HepG2 (cell line): ENCODE data around the gene EPHB3. TPM values are rescaled to one million over a fixed set of nuclear protein-coding genes. Genes with fewer than 3 reads are reported as not detected.

Experiments
- ATAC-seq: fragments of 200-7000 bp; cut with Tn5 transposase; 3 replicates; pipeline ENCODE4 v1.9.1; 2020; ENCODE audit warnings: mild to moderate bottlenecking, moderate library complexity
- BruUV-seq: library from RNA; stranded (reverse); fragments of 400-500 nt; replicated peaks from 2 replicates; lab custom pipeline; 2021; lab: Mats Ljungman, UMichigan
- CTCF ChIA-PET: fragments of 300-600 bp; formaldehyde crosslinking; extraction: SDS; loops from one replicate; lab custom pipeline; 2021; ENCODE audit warnings: low total read pairs, inconsistent platforms, low intra/inter-chr PET ratio; lab: Yijun Ruan, JAX
- POLR2A ChIA-PET: fragments of 350-600 bp; sonication (Branson Sonifier 250); formaldehyde crosslinking; loops from one replicate; lab custom pipeline; 2020; ENCODE audit warnings: antibody characterized with exemption, inconsistent platforms; lab: Yijun Ruan, JAX
- DNase-seq: peaks from one replicate; pipeline ENCODE4 v3.0.0-alpha.2; 2015; ENCODE audit warnings: low spot score
- FAIRE-seq: peaks from 3 replicates; lab custom pipeline; 2011; peaks lifted over from hg19 to GRCh38; lab: Jason Lieb, UNC
- H2AFZ ChIP-seq: one replicate; pipeline ENCODE4 v1.6.1; 2011; ENCODE audit warnings: low read length, inconsistent platforms
- H3K27ac ChIP-seq: fragments of 300-600 bp; 3 replicates; pipeline ENCODE4 v1.8.0; 2011; ENCODE audit warnings: mixed run types, mild to moderate bottlenecking, mixed read lengths, low read length, inconsistent platforms; ENCODE audit not compliant: insufficient read depth; ENCODE audit errors: extremely low read length
- H3K27me3 ChIP-seq, 2 experiments: fragments of 200-600 bp in 1 of 2; 2 replicates in 1 of 2; 3 replicates in 1 of 2; pipeline versions ENCODE4 v1.6.0 to v1.8.0; 2011; ENCODE audit warnings: low read length in 2 of 2, mild to moderate bottlenecking in 2 of 2, moderate library complexity in 2 of 2, inconsistent platforms in 1 of 2; ENCODE audit not compliant: insufficient read depth in 2 of 2, control insufficient read depth in 1 of 2
- H3K36me3 ChIP-seq, 2 experiments: fragments of 200-600 bp in 1 of 2; replicated peaks in 1 of 2; 2 replicates in 1 of 2; 3 replicates in 1 of 2; pipeline versions ENCODE4 v1.5.1 to v1.8.0; 2011; ENCODE audit warnings: low read length in 2 of 2, inconsistent platforms in 1 of 2; ENCODE audit not compliant: insufficient read depth in 2 of 2, control insufficient read depth in 1 of 2
- H3K4me1 ChIP-seq: 2 replicates; pipeline ENCODE4 v1.5.1; 2012; ENCODE audit warnings: low read length, inconsistent platforms; ENCODE audit not compliant: insufficient read depth
- H3K4me2 ChIP-seq: 2 replicates; pipeline ENCODE4 v1.6.0; 2011; ENCODE audit warnings: low read depth, low read length, inconsistent platforms
- H3K4me3 ChIP-seq, 3 experiments: fragments of 200-600 bp in 1 of 3; sonication (generic), shearing (Covaris generic) in 1 of 3; replicated peaks in 1 of 3; 2 replicates each; pipeline ENCODE4 v1.5.1; 2011 to 2016; ENCODE audit warnings: low read length in 3 of 3, inconsistent platforms in 2 of 3, low read depth in 2 of 3, mild to moderate bottlenecking in 2 of 3, control low read depth in 1 of 3, mixed read lengths in 1 of 3; ENCODE audit not compliant: insufficient read depth in 1 of 3
- H3K79me2 ChIP-seq: one replicate; pipeline ENCODE4 v1.6.1; 2011; ENCODE audit warnings: low read length, inconsistent platforms; ENCODE audit not compliant: insufficient read depth
- H3K9ac ChIP-seq: 2 replicates; pipeline ENCODE4 v1.6.0; 2011; ENCODE audit warnings: mild to moderate bottlenecking, low read depth, low read length, inconsistent platforms; ENCODE audit not compliant: insufficient read depth
- H3K9me3 ChIP-seq: 2 replicates; pipeline ENCODE4 v1.5.1; 2012; ENCODE audit warnings: mild to moderate bottlenecking, low read length
- H4K20me1 ChIP-seq: 2 replicates; pipeline ENCODE4 v1.6.0; 2011; ENCODE audit warnings: inconsistent platforms, mild to moderate bottlenecking, low read length, moderate library complexity; ENCODE audit not compliant: insufficient read depth
- LBX2 ChIP-seq: sonication (generic); formaldehyde crosslinking; IDR thresholded peaks from 2 replicates; pipeline ENCODE4 v1.5.0; 2020; ENCODE audit warnings: missing genetic modification reagents, mild to moderate bottlenecking, borderline replicate concordance
- MIER3 ChIP-seq: IDR thresholded peaks from 2 replicates; pipeline ENCODE4 v1.6.1; 2016; ENCODE audit warnings: missing compliant biosample characterization, borderline replicate concordance
- TBL1XR1 ChIP-seq: fragments of 150-350 bp; IDR thresholded peaks from 2 replicates; pipeline ENCODE4 v1.6.1; 2014; ENCODE audit warnings: borderline replicate concordance, low read length; ENCODE audit not compliant: partially characterized antibody
- TRIM24 ChIP-seq: sonication (generic); formaldehyde crosslinking; IDR thresholded peaks from 2 replicates; pipeline ENCODE4 v1.8.0; 2022; ENCODE audit warnings: mild to moderate bottlenecking, missing genetic modification reagents
- ZFP91 ChIP-seq: sonication (generic); formaldehyde crosslinking; IDR thresholded peaks from 2 replicates; pipeline ENCODE4 v1.9.0; 2022; ENCODE audit warnings: missing genetic modification reagents, mild to moderate bottlenecking, borderline replicate concordance
- ZNF317 ChIP-seq: sonication (generic); formaldehyde crosslinking; IDR thresholded peaks from 2 replicates; pipeline ENCODE4 v1.5.0; 2020; ENCODE audit warnings: mild to moderate bottlenecking, missing genetic modification reagents
- ZNF329 ChIP-seq: sonication (generic); formaldehyde crosslinking; IDR thresholded peaks from 2 replicates; pipeline ENCODE4 v1.9.0; 2021; ENCODE audit warnings: low read depth, mild to moderate bottlenecking, missing genetic modification reagents
- ZNF83 ChIP-seq: sonication (generic); formaldehyde crosslinking; IDR thresholded peaks from 2 replicates; pipeline ENCODE4 v1.4.0; 2020; ENCODE audit warnings: missing genetic modification reagents, mild to moderate bottlenecking, borderline replicate concordance
- WGBS: methylation state at CpG from one replicate; pipeline ENCODE4 v1.1.6; 2017; ENCODE audit warnings: low lambda C conversion rate; 5-methylcytosine and 5-hydroxymethylcytosine counted together
- in situ Hi-C: cut with HindIII; loops from 2 replicates; pipeline ENCODE4 v1.10.0; 2017; ENCODE audit warnings: low pct_unique_long_range_greater_than_20kb; ENCODE audit not compliant: extremely low pct_ligation_motif_present
- intact Hi-C: fragments of 100-400 bp; cut with micrococcal nuclease; formaldehyde crosslinking; loops from one replicate; pipeline ENCODE4 v1.10.0; 2022; ENCODE audit not compliant: unreplicated experiment
- polyA plus RNA-seq, 8 experiments: library from polyadenylated mRNA; depleted of rRNA in 3 of 8; stranded (reverse) in 7 of 8; unstranded in 1 of 8; fragments of >200 nt; fragmentation: Illumina TruSeq in 4 of 8; extraction: Trizol in 4 of 8; gene quantifications; 2 replicates each; pipeline versions ENCODE4 v1.2.1 to v1.2.3, GENCODE V29; 2011 to 2016; ENCODE audit warnings: low read depth in 4 of 8, missing spikeins in 1 of 8, mixed read lengths in 1 of 8; ENCODE audit not compliant: insufficient read depth in 1 of 8
- total RNA-seq, 5 experiments: library from RNA; depleted of rRNA; stranded (reverse); fragments of >200 nt; fragmentation: Illumina TruSeq; extraction: Trizol; gene quantifications; 2 replicates each; pipeline ENCODE4 v1.2.3, GENCODE V29; 2016; ENCODE audit warnings: low read depth in 1 of 5
- TF ChIP-seq, protein P1 (sequence below): sonication (generic); IDR thresholded peaks from 2 replicates; pipeline ENCODE4 v1.6.1; 2016; ENCODE audit warnings: low read depth, borderline replicate concordance

EPHB3 gene
- total and polyA plus RNA-seq, 2 of the 13 experiments (the other 11 are each of a cell fraction or from before 2014, with no cell fraction given): 0.01 TPM; not detected in 1

DNA sequence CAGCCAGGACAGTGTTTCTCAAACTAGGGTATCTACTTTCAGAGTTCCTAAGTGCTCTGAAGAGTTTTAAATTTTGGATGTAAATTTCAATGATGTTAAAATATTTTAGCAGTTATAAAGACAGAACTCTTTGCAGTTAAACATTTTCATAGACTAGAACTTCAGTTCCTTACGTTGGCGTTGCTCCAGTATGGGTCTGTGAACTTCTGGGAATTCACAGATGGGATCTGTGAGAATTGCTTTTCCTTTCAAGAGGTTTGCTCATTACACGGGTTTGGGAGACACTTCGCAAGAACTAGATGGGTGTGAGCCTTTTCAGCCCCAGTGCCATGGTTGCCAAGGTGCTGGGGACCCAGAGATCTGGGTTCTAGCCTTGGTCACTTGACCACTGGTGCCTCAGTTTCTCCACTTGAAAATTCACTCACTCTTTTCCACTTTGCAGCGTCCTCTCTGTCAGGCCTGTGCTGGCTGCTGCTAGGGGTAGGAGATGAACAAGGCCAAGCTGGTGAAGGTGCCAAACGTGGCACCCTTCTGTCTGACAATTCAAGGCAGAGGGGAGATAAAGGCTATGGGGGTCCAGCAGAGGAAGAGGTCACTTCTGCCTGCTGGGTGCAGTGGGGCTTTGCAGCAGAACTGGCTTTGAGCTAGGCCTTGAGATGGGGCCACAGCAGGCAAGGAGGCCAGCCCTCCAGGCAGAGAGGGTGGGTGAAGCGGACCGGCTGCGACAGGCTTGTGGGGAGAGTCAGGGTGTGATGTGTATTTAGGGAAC, 48.1 kb downstream of the EPHB3 start:
- no peaks in the 10 kb centered on the region for H4K20me1 ChIP-seq
- no peak for TF ChIP-seq LBX2 (CRISPR knock-in tag)
- TF ChIP-seq MIER3 (CRISPR knock-in tag): no peak
- TF ChIP-seq TRIM24: no peak
- no peak for TF ChIP-seq ZNF329
- TF ChIP-seq, protein P1, sequence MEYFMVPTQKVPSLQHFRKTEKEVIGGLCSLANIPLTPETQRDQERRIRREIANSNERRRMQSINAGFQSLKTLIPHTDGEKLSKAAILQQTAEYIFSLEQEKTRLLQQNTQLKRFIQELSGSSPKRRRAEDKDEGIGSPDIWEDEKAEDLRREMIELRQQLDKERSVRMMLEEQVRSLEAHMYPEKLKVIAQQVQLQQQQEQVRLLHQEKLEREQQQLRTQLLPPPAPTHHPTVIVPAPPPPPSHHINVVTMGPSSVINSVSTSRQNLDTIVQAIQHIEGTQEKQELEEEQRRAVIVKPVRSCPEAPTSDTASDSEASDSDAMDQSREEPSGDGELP: no peak
- no peak for TF ChIP-seq ZFP91 (CRISPR knock-in tag)
- TF ChIP-seq ZNF83 (CRISPR knock-in tag): no peak
- TF ChIP-seq ZNF317 (CRISPR knock-in tag): no peak
- no peak for TF ChIP-seq TBL1XR1
- TF ChIP-seq, all 625 proteins: peak for 0
- FAIRE-seq (no peak), ATAC-seq (no peak), DNase-seq (no peak)
- H3K9me3 ChIP-seq: no peaks in the 10 kb centered on the region
- no peaks in the 10 kb centered on the region for H3K36me3 ChIP-seq
- no peak overlapping the region for H3K9ac ChIP-seq
- WGBS: 54% methylated on average over 7 of the region's 9 CpGs
- H2AFZ ChIP-seq: no peak overlapping the region
- H3K4me2 ChIP-seq: no peak overlapping the region
- ChIA-PET CTCF (no interaction called here), POLR2A (no interaction called here)
- no peak overlapping the region for H3K27ac ChIP-seq
- intact Hi-C loops (no loop called here), in situ Hi-C loops (no loop called here)
- no peaks in the 10 kb centered on the region for H3K4me1 ChIP-seq
- no peaks in the 10 kb centered on the region for H3K79me2 ChIP-seq
- H3K4me3 ChIP-seq: no peak overlapping the region
- no TSS peak for BruUV-seq
- peaks cover 2 to 42% of the 10 kb centered on the region in 2 experiments for H3K27me3 ChIP-seq
